Measurements from ENCODE around the gene ASAP2. TPM values are rescaled to one million over a fixed set of nuclear protein-coding genes. Genes with fewer than 3 reads are reported as not detected.

Gene ASAP2
- total RNA-seq, 2 donors from 2014 or later = 9.2 to 17.8 TPM

GRCh38 chr2:9201185-9201891, 5.3 kb upstream of the ASAP2 start:
- no peak overlapping the region for H3K27ac ChIP-seq
- TF ChIP-seq POLR2AphosphoS5 (IDR thresholded peaks at IDR 0.05) (no peak), POLR2A (IDR thresholded peaks at IDR 0.05) (no peak)
- intact Hi-C loops (cut with DNase I) = loop anchor here (10.0 kb wide), 1 partner anchor 57 kb away; no protein-coding TSS in a partner anchor
- DNase-seq (ENCODE audit: low spot score) = no peak
- no peaks in the 10 kb centered on the region for H3K9me3 ChIP-seq
- WGBS = 86% methylated on average over 5 of the region's 5 CpGs
- no peaks in the 10 kb centered on the region for H3K4me1 ChIP-seq (replicated peaks)
- no peaks in the 10 kb centered on the region for H3K27me3 ChIP-seq (replicated peaks; ENCODE audit: insufficient read depth)
- H3K36me3 ChIP-seq = no peaks in the 10 kb centered on the region
- no peak overlapping the region for H3K4me3 ChIP-seq

DNA sequence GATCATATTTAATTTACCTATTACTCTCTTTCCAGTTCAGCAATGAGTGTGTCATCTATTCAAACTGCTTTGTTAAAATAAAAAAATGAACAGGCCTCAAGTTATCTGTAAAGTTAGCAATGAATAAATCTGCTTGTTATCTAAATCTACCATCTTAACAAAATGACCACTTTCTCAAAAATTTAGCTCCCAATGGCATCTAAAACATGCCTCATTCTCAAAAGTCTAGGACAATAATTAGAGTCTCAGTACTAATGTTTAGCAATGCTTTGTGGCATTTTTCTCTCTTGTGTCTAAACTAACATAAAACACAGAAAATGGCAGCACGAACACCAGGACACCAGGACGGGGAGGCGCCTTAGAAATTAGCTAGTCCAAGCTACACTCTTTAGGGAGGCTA, 3.6 kb upstream of the ASAP2 start:
- WGBS = 92% methylated on average over 3 of the region's 3 CpGs
- no peaks in the 10 kb centered on the region for H3K27me3 ChIP-seq (replicated peaks; ENCODE audit: insufficient read depth)
- intact Hi-C loops (cut with DNase I) = loop anchor here (10.0 kb wide), 1 partner anchor 58 kb away; no protein-coding TSS in a partner anchor
- H3K4me1 ChIP-seq (replicated peaks) = no peaks in the 10 kb centered on the region
- no peak for DNase-seq (ENCODE audit: low spot score)
- no peak overlapping the region for H3K4me3 ChIP-seq
- TF ChIP-seq POLR2A (IDR thresholded peaks at IDR 0.05) (no peak), POLR2AphosphoS5 (IDR thresholded peaks at IDR 0.05) (no peak)
- TF ChIP-seq, protein P1, sequence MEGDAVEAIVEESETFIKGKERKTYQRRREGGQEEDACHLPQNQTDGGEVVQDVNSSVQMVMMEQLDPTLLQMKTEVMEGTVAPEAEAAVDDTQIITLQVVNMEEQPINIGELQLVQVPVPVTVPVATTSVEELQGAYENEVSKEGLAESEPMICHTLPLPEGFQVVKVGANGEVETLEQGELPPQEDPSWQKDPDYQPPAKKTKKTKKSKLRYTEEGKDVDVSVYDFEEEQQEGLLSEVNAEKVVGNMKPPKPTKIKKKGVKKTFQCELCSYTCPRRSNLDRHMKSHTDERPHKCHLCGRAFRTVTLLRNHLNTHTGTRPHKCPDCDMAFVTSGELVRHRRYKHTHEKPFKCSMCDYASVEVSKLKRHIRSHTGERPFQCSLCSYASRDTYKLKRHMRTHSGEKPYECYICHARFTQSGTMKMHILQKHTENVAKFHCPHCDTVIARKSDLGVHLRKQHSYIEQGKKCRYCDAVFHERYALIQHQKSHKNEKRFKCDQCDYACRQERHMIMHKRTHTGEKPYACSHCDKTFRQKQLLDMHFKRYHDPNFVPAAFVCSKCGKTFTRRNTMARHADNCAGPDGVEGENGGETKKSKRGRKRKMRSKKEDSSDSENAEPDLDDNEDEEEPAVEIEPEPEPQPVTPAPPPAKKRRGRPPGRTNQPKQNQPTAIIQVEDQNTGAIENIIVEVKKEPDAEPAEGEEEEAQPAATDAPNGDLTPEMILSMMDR (IDR thresholded peaks at IDR 0.05) = no peak
- no peaks in the 10 kb centered on the region for H3K36me3 ChIP-seq
- no peak overlapping the region for H3K27ac ChIP-seq
- no peaks in the 10 kb centered on the region for H3K9me3 ChIP-seq

DNA sequence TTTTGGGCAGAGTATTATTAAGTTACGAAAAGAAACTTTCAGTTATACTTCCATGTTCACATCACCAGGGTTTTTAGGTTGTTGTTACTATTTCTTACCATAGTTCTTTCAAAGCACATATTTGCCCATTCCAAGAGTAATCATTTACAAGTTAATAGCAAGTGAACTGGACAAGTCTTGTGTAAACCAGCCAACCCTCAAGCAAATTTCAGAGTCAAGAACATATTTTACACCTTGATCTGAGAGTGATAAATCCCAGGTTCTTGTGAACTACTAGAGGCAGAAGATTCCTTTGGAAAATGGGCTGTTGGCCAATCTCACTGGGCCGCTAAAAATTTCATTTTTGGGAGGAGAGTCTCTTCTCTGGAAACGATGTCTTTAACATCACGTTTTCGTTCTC, 2.7 kb upstream of the ASAP2 start:
- Histone ChIP-seq H3K27ac (no peak overlapping the region), H3K4me3 (no peak overlapping the region), H3K4me1 (replicated peaks) (no peaks in the 10 kb centered on the region), H3K9me3 (no peaks in the 10 kb centered on the region), H3K36me3 (no peaks in the 10 kb centered on the region), H3K27me3 (replicated peaks; ENCODE audit: insufficient read depth) (no peaks in the 10 kb centered on the region)
- TF ChIP-seq, protein P1 (IDR thresholded peaks at IDR 0.05) = no peak
- TF ChIP-seq POLR2A (IDR thresholded peaks at IDR 0.05) (no peak), POLR2AphosphoS5 (IDR thresholded peaks at IDR 0.05) (no peak)
- intact Hi-C loops (cut with DNase I) = loop anchor here (10.0 kb wide), 1 partner anchor 59 kb away; no protein-coding TSS in a partner anchor
- DNase-seq (ENCODE audit: low spot score) = no peak
- 91% methylated on average over 5 of the region's 5 CpGs for WGBS

DNA sequence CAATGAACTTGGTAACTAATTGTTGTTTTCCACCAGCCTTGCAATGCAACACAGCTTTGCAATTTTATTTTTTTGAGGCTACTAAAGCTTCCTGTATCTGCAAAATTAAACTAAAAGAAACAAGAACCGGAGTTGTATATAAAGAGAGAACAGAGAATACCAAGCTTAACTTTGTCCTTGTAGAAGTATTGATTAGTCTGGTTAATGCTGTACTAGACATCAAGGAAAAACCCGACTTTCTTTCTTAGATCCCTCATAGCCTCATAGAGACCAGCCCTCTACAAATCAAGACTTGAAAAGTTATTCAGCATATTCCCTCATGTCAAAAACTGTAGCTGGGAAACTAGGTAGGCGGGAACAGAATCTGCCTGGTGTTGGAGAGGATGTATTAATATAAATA, 1.7 kb upstream of the ASAP2 start:
- Histone ChIP-seq H3K9me3 (no peaks in the 10 kb centered on the region), H3K27me3 (replicated peaks; ENCODE audit: insufficient read depth) (no peaks in the 10 kb centered on the region), H3K4me1 (replicated peaks) (no peaks in the 10 kb centered on the region), H3K4me3 (no peak overlapping the region), H3K36me3 (no peaks in the 10 kb centered on the region), H3K27ac (no peak overlapping the region)
- WGBS = 90% methylated on average over 3 of the region's 3 CpGs
- intact Hi-C loops (cut with DNase I) = loop anchor here (5.0 to 10.0 kb wide), 3 partner anchors 60 to 127 kb away; no protein-coding TSS in a partner anchor
- no peak for DNase-seq (ENCODE audit: low spot score)
- TF ChIP-seq, protein P1 (IDR thresholded peaks at IDR 0.05) = no peak
- TF ChIP-seq POLR2A (IDR thresholded peaks at IDR 0.05) (no peak), POLR2AphosphoS5 (IDR thresholded peaks at IDR 0.05) (no peak)

DNA sequence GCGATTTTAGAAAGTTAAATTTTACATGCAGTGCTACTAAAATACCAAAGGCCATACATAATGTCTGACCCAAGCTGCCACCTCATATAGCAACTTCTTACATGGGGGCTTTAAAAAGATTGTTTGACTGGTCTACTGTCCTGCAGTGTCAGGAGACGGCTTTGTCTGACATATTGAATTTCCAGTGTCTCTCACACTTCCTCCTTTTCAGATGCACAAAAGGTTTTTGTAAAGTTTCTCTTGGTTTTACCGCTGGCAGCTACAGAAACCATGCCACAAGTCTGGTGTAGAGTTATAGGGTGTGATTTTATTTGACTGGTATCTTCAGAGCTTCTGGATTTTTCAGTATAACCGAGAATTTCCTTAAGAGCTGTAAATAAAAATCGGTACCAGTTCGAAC, 1.1 kb upstream of the ASAP2 start:
- no peaks in the 10 kb centered on the region for H3K4me1 ChIP-seq (replicated peaks)
- no peaks in the 10 kb centered on the region for H3K27me3 ChIP-seq (replicated peaks; ENCODE audit: insufficient read depth)
- no peaks in the 10 kb centered on the region for H3K9me3 ChIP-seq
- no peak overlapping the region for H3K27ac ChIP-seq
- intact Hi-C loops (cut with DNase I) = loop anchor here (5.0 to 10.0 kb wide), 3 partner anchors 61 to 127 kb away; no protein-coding TSS in a partner anchor
- H3K4me3 ChIP-seq = peak overlapping the region; percentile 64 to 67
- TF ChIP-seq POLR2AphosphoS5 (IDR thresholded peaks at IDR 0.05) (no peak), POLR2A (IDR thresholded peaks at IDR 0.05) (no peak)
- TF ChIP-seq, protein P1 (IDR thresholded peaks at IDR 0.05) = no peak
- no peaks in the 10 kb centered on the region for H3K36me3 ChIP-seq
- DNase-seq (ENCODE audit: low spot score) = no peak
- WGBS = 48% methylated on average over 6 of the region's 6 CpGs
